GM19452 (cell line): ENCODE measurements around the gene MYL12A.
A peak's percentile ranks its signal among the peaks of the same experiment; 100 is the strongest.
"Not testable (repeated sequence)": the region's sequence is repeated elsewhere in the genome, so short reads cannot be mapped to it uniquely, and the experiment has no call there.

ENCODE experiments used
- ATAC-seq: cut with Tn5 transposase; IDR thresholded peaks from one replicate; pipeline ENCODE4 v1.9.1; 2021; ENCODE audit not compliant: unreplicated experiment

Gene MYL12A

GRCh38 chr18:3247240-3248061, at the start of gene MYL12A:
Gene MYL12A, plus strand, starts transcription at chr18:3247801. Its CDS starts 5,447 bp downstream, at chr18:3253248.
- peak; percentile 87 for ATAC-seq

DNA sequence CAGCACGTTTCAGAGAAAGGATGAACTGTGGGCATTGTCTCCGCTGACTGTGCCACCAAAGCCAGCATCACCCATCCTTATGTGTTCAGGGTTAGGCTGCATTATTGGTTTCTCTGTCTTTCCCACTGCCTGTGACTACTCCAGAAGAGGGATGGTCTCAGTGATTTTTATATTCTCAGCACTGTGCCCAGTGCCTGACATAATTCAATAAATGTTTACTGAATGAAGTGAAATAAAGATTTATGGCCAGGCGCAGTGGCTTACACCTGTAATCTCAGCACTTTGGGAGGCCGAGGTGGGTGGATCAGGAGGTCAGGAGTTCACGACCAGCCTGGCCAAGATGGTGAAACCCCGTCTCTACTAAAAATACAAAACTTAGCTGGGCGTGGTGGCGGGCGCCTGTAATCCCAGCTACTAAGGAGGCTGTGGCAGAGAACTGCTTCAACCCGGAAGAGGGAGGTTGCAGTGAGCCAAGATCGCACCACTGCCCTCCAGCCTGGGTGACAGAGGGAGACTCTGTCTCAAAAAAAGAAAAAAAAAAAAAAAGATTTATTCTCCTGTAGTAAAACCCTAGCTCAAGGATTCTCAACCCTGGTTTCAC, 49.2 kb upstream of the MYL12A start:
- ATAC-seq = not testable (repeated sequence)

GRCh38 chr18:3199942-3200645, 47.5 kb upstream of the MYL12A start:
- ATAC-seq = no peak

DNA sequence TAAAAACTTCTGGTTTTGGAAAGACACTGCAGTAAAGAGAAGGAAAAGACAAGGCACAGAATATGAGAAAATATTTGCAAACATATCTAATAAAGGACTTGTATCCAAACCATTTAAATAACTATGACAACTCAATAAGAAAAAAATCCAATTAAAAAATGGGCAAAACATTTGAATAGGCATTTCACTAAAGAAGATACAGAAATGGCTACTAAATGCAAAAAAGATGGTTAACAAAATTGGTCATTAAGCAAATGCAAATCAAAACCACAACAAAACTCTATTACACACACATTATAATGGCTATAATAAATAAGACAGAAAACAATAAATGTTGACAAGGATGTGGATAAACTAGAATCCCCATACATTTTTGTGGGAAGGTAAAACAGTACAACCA, 42.4 kb upstream of the MYL12A start:
- ATAC-seq = no peak

DNA sequence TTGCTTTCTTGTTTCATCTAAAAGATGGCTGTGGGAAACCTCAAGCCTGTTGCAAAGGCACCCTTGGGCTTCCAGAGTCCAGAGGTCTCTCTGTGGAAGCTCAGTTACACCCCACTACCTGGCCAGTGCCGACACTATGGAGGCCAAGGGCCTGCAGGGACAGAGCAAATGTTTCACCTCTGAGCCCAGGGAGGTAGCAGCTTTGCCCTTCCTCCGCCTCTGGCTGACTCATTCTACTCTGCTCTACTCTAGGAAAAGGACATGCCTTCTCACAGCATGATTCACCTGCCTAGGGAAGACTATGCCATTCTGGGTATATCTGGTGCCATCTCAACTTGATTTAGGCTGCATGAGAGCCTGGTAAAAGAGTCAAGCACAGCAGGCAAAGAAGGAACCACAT, 40.0 kb upstream of the MYL12A start:
- no peak for ATAC-seq

- ATAC-seq = peak; percentile 62
These were observed 37.6 kb upstream of the MYL12A start for GRCh38 chr18:3209859-3210569.

GRCh38 chr18:3211236-3211992, 36.2 kb upstream of the MYL12A start:
- ATAC-seq = no peak

GRCh38 chr18:3212657-3213056, 34.9 kb upstream of the MYL12A start:
- ATAC-seq = no peak

- no peak for ATAC-seq
These were observed 34.1 kb upstream of the MYL12A start for GRCh38 chr18:3213300-3214059.

GRCh38 chr18:3214855-3215637, 32.6 kb upstream of the MYL12A start:
- no peak for ATAC-seq

DNA sequence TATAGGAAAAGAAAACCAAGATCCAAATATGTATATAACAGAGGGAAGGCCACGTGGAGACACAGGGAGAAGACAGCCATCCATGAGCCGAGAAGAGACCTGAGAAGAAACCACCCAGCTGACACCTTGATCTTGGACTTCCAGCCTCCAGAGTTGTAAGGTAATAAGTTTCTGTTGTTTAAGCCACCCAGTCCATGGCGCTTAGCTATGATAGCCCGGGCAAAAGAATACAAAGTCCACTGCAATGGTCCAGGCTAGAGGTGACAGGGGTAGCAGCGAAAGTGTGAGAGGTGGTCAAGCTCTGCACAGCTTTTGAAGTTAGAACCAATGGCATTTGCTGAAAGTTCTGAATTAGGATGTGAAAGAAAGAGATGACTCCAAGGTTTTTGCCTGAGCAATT, 30.6 kb upstream of the MYL12A start:
- ATAC-seq = no peak

- no peak for ATAC-seq
These were observed 29.5 kb upstream of the MYL12A start for GRCh38 chr18:3217948-3218647.

DNA sequence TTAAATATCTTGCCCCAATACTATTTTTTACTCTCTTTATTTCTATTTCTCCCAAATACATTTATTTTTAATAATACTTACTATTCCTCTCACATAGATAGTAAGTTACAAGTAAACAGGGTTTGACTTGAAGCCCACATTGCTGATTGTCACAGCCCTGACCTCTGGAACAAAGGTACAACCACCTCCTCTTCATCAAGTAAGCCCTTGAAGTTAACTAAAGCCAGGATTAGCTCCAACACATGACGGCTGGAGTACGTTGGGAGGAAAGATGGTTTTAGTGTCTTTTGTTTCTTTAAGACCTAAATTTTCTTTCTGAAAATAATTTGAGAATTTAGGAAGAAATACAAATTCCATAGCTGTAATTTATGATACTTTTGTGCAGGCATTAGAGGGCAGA, 28.8 kb upstream of the MYL12A start:
- no peak for ATAC-seq

GRCh38 chr18:3219241-3219630, 28.4 kb upstream of the MYL12A start:
- no peak for ATAC-seq

DNA sequence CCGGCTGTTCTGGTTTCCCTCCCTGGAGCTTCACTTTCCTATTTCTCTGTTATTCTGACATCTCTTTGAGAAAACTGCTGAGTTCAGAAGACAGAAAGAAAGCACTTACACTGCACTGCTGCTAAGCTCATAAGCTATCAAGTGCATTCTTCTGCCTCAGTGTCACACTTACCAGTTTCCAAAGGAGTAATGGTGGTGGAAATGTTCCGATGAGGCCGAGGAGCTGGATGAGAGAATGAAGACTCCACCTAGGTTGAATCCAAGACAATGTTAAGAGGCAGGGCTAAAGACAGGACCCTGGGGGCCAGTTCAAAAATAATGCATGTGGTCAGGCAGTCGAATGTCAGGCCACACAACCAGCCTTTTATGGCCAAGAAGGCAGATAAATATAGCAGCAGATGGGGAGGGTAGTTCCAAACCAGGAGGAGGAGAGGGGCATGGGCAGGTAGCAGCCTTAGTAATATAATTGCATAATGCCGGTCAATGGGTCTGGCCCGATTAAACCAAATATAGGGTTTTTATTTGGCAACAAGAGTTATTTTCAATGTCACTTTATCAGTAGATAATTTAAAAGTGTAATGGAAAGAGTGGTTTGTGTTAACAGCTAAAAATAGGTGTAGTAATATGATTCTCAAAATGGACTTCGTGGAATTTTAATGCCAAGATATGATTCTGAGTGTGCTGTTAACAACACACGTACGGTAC, 27.8 kb upstream of the MYL12A start, which contains the start of gene MYOM1:
Gene MYOM1 (minus strand): TSS at position 338 of the 705 bp plus-strand sequence. CDS start 4,745 bp downstream, outside the sequence.
- no peak for ATAC-seq

DNA sequence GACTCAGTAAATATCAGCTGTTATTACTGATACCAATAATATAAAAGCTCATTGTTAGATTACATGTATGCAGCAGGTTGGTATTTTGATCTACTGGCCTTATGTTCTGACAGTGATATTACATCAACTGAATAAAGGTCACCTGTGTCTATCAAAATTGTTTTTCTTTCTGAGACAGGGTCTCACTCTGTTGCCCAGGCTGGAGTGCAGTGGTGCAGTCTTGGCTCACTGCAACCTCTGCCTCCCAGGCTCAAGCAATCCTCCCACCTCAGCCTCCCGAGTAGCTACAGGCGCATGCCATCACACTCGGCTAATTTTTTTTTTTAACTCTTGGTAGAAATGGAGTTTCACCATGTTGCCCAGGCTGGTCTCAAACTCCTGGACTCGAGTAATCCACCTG, 26.7 kb upstream of the MYL12A start:
- not testable (repeated sequence) for ATAC-seq

DNA sequence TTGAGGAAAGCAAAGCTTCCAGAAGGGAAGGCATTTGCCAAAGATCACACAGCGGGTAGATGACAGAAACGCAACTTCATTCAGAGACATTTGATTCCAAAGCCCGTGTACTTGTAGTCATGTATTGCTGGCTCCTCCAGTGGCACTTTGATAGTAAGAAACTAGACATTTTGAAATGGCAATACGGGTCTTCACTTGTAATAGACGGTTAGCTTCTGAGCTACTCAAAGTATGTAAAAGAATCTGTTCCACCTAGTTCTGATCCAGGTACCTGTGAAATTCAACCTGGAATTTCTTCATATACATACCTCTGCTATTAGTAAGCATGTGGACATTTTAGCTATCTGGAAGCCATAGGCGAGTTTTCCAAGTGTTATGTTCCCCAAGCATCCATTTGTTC, 26.1 kb upstream of the MYL12A start:
- ATAC-seq = no peak

- ATAC-seq = no peak
These were observed 24.2 kb upstream of the MYL12A start for GRCh38 chr18:3223356-3223755.
